ENCODE measurements around the gene STMN3.

DNA sequence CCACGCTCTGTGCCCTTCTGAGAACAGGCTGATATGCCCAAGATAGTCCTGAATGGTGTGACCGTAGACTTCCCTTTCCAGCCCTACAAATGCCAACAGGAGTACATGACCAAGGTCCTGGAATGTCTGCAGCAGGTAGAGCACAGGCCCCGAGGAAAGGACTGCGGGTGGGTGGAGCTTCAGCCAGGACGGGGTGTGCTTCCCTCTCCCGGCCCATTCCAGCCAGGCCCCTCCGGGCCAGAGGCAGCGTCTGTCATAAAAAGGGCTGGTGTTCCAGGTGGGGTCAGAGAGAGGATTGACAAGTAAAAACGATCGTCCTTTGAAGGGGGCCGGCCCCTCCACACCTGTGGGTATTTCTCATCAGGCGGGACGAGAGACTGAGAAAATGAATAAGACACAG is 6.1 kb upstream of the STMN3 start:
- TF ChIP-seq EP300 (IDR thresholded peaks at IDR 0.05) (no peak), POLR2A (IDR thresholded peaks at IDR 0.05) (no peak), CTCF (IDR thresholded peaks at IDR 0.05) (no peak), POLR2AphosphoS5 (IDR thresholded peaks at IDR 0.05) (no peak)
